Skeletal muscle satellite cell (primary cell): ENCODE measurements around the gene GRIN2A.

Experiments
- H3K27me3 ChIP-seq: 2 replicates; pipeline ENCODE4 v1.7.0; 2013; ENCODE audit warnings: low read length; ENCODE audit not compliant: control insufficient read depth, insufficient read depth
- H3K36me3 ChIP-seq: 2 replicates; pipeline ENCODE4 v1.7.0; 2013; ENCODE audit warnings: mild to moderate bottlenecking, control low read depth, low read length; ENCODE audit not compliant: insufficient read depth
- H3K4me1 ChIP-seq: 2 replicates; pipeline ENCODE4 v1.7.0; 2013; ENCODE audit warnings: low read length; ENCODE audit not compliant: control insufficient read depth, insufficient read depth
- H3K4me2 ChIP-seq: 2 replicates; pipeline ENCODE4 v1.7.0; 2013; ENCODE audit warnings: mild to moderate bottlenecking, low read length
- H3K4me3 ChIP-seq: 2 replicates; pipeline ENCODE4 v1.7.0; 2013; ENCODE audit warnings: low read length
- H3K9ac ChIP-seq: 2 replicates; pipeline ENCODE4 v1.7.0; 2013; ENCODE audit warnings: mild to moderate bottlenecking, low read depth, low read length, moderate library complexity
- H3K9me3 ChIP-seq: replicated peaks from 2 replicates; pipeline ENCODE4 v1.7.0; 2013; ENCODE audit warnings: mild to moderate bottlenecking, control low read depth, low read length

The GRIN2A gene

GRCh38 chr16:9773289-9773688 is 408.9 kb downstream of the GRIN2A start:
- Histone ChIP-seq H3K4me3 (no peak overlapping the region), H3K9ac (no peak overlapping the region), H3K4me2 (no peak overlapping the region), H3K27me3 (no peaks in the 10 kb centered on the region), H3K36me3 (no peaks in the 10 kb centered on the region), H3K9me3 (peaks cover 4% of the 10 kb centered on the region), H3K4me1 (no peaks in the 10 kb centered on the region)

GRCh38 chr16:9772526-9773225 is 409.6 kb downstream of the GRIN2A start:
- Histone ChIP-seq H3K4me1 (no peaks in the 10 kb centered on the region), H3K27me3 (no peaks in the 10 kb centered on the region), H3K4me3 (no peak overlapping the region), H3K4me2 (no peak overlapping the region), H3K9ac (no peak overlapping the region), H3K9me3 (peaks cover 4% of the 10 kb centered on the region), H3K36me3 (no peaks in the 10 kb centered on the region)

- Histone ChIP-seq H3K36me3 (no peaks in the 10 kb centered on the region), H3K9ac (no peak overlapping the region), H3K4me2 (no peak overlapping the region), H3K4me1 (no peaks in the 10 kb centered on the region), H3K4me3 (no peak overlapping the region), H3K9me3 (peaks cover 12% of the 10 kb centered on the region), H3K27me3 (no peaks in the 10 kb centered on the region)
Measured at GRCh38 chr16:9766891-9767290, 415.3 kb downstream of the GRIN2A start.

GRCh38 chr16:9763505-9763904 is 418.7 kb downstream of the GRIN2A start:
- no peaks in the 10 kb centered on the region for H3K27me3 ChIP-seq
- H3K36me3 ChIP-seq = no peaks in the 10 kb centered on the region
- no peaks in the 10 kb centered on the region for H3K4me1 ChIP-seq
- no peak overlapping the region for H3K4me3 ChIP-seq
- peaks cover 11% of the 10 kb centered on the region for H3K9me3 ChIP-seq
- H3K9ac ChIP-seq = no peak overlapping the region
- no peak overlapping the region for H3K4me2 ChIP-seq

- no peaks in the 10 kb centered on the region for H3K4me1 ChIP-seq
- peaks cover 11% of the 10 kb centered on the region for H3K9me3 ChIP-seq
- no peaks in the 10 kb centered on the region for H3K36me3 ChIP-seq
- H3K9ac ChIP-seq = no peak overlapping the region
- H3K27me3 ChIP-seq = no peaks in the 10 kb centered on the region
- no peak overlapping the region for H3K4me3 ChIP-seq
- no peak overlapping the region for H3K4me2 ChIP-seq
Measured at GRCh38 chr16:9761870-9762269, 420.4 kb downstream of the GRIN2A start.

- Histone ChIP-seq H3K9ac (no peak overlapping the region), H3K4me1 (no peaks in the 10 kb centered on the region), H3K9me3 (peaks cover 6% of the 10 kb centered on the region), H3K4me3 (no peak overlapping the region), H3K4me2 (no peak overlapping the region), H3K27me3 (no peaks in the 10 kb centered on the region), H3K36me3 (no peaks in the 10 kb centered on the region)
Measured at GRCh38 chr16:9757687-9758086, 424.5 kb downstream of the GRIN2A start.

GRCh38 chr16:9756434-9756833 is 425.8 kb downstream of the GRIN2A start:
- Histone ChIP-seq H3K4me2 (no peak overlapping the region), H3K36me3 (no peaks in the 10 kb centered on the region), H3K4me3 (no peak overlapping the region), H3K9ac (no peak overlapping the region), H3K27me3 (no peaks in the 10 kb centered on the region), H3K4me1 (no peaks in the 10 kb centered on the region), H3K9me3 (no peaks in the 10 kb centered on the region)

GRCh38 chr16:9755081-9755480 is 427.1 kb downstream of the GRIN2A start:
- no peaks in the 10 kb centered on the region for H3K9me3 ChIP-seq
- H3K36me3 ChIP-seq = no peaks in the 10 kb centered on the region
- no peak overlapping the region for H3K4me2 ChIP-seq
- no peaks in the 10 kb centered on the region for H3K4me1 ChIP-seq
- no peak overlapping the region for H3K9ac ChIP-seq
- no peaks in the 10 kb centered on the region for H3K27me3 ChIP-seq
- no peak overlapping the region for H3K4me3 ChIP-seq

- peaks cover 11% of the 10 kb centered on the region for H3K9me3 ChIP-seq
Measured at GRCh38 chr16:9741776-9742175, 440.5 kb downstream of the GRIN2A start.

GRCh38 chr16:9739301-9739700 is 442.9 kb downstream of the GRIN2A start:
- Histone ChIP-seq H3K9me3 (peaks cover 11% of the 10 kb centered on the region), H3K27me3 (no peaks in the 10 kb centered on the region), H3K9ac (no peak overlapping the region), H3K4me3 (no peak overlapping the region), H3K4me1 (no peaks in the 10 kb centered on the region), H3K36me3 (no peaks in the 10 kb centered on the region), H3K4me2 (no peak overlapping the region)

More at GRCh38 chr16:9741776-9742175, 440.5 kb downstream of the GRIN2A start:
- Histone ChIP-seq H3K36me3 (no peaks in the 10 kb centered on the region), H3K4me1 (no peaks in the 10 kb centered on the region), H3K27me3 (no peaks in the 10 kb centered on the region), H3K4me3 (no peak overlapping the region), H3K4me2 (no peak overlapping the region), H3K9ac (no peak overlapping the region)

- H3K27me3 ChIP-seq = no peaks in the 10 kb centered on the region
- no peaks in the 10 kb centered on the region for H3K36me3 ChIP-seq
- no peak overlapping the region for H3K4me2 ChIP-seq
- H3K9ac ChIP-seq = no peak overlapping the region
- no peak overlapping the region for H3K4me3 ChIP-seq
- H3K4me1 ChIP-seq = no peaks in the 10 kb centered on the region
- H3K9me3 ChIP-seq = peaks cover 15% of the 10 kb centered on the region
Measured at GRCh38 chr16:9738690-9739089, 443.5 kb downstream of the GRIN2A start.

- Histone ChIP-seq H3K36me3 (no peaks in the 10 kb centered on the region), H3K4me1 (no peaks in the 10 kb centered on the region), H3K9ac (no peak overlapping the region), H3K9me3 (peaks cover 20% of the 10 kb centered on the region), H3K27me3 (no peaks in the 10 kb centered on the region), H3K4me2 (no peak overlapping the region), H3K4me3 (no peak overlapping the region)
Measured at GRCh38 chr16:9736547-9736946, 445.7 kb downstream of the GRIN2A start.
